Ecto neural progenitor cell (in vitro differentiated cells): ENCODE data around the gene DPM2.

Source experiments
- DNase-seq: peaks from one replicate; pipeline ENCODE4 v3.0.0-alpha.2; 2018; ENCODE audit warnings: low spot score

The DPM2 gene

DNA sequence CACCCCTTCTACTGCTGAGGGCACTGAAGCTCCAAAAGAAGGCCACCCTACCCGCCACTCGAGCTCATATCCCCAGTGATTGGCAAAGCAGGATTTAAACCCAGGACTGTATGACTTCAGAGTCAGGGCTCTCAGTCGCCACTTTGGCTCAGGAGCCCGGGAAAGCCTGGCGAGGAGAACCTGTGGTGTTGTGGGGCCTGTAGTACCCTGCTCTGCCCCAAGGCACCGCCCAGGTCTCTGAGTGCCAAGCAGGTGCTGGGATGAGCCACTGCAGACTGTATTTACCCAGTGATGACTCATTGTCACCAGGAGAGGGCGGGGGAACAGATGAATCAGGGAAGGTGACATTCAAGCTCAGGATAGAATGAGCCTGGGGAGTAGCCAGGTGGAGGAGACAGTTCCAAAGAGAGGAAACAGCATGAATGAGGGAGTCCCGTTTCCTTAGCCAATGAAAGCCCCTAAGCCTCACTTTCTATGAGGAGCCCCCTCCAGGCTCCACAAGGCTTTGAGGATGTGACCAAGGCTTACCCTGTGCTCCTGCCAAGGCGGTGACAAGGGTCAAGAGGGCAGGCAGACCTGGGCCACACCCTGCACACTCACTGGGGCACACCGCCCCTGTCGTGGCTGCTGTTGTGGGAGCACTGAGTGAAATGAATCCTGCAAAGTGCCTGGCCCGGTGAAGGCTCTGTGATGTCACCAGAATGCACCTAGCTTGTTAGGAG, 17.8 kb upstream of the DPM2 start:
- no peak for DNase-seq

DNA sequence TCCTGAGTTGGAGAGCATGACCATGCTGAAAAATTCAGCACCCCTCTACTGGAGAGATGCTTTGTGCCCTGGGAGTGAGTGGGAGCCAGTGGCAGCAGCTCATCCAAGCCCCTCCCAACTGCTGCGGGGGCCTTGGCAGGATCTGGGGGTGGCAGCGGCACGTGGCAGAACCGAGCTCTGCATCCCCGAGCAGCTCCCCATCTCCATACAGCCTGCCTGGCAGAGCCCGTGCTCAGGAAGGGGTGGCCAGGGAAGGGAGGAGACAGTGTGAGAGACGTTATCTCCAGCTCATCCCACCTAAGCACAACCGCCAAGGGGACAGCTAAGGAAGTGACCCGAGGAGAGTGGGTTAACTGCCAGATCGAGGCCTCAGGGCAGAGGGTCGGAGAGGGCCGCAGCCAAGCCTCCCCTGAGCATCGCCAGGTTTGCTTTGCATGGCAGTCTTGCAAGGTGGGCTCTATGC, 17.2 kb upstream of the DPM2 start:
- no peak for DNase-seq

DNA sequence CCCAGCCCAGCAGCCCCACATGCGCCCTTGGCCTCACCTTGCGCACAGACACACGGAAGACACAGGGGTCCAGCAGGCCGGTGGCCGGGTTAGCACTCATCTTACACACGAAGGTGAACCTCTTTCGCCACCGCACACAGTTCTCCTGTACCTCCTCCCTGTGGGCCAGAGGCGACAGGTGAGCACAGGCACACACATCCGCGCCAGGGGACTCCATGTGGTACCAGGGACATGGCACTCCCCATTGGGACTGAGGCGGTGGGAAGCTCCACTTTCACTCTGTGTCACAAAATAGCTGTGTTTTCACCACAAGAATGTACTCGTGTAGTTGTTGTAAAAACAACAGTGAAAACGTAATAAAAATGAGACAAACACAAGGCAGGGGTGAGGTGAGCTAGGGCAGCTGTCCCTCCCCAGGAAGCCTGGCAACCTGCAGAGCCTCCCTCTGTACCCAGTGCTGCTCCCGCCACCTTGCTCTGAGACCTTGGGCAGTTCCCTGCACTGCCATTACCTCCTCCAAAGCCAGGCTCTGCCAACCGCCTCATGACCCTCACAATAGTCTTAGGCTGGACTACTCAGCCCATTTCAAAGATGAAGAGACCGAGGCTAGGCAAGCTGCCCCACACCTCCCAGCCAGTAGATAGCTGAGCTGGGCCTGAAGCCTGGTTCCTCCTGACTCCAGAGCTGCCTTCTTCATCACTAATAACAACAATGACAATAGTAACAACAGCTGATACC, 16.3 kb upstream of the DPM2 start:
- DNase-seq: no peak

DNA sequence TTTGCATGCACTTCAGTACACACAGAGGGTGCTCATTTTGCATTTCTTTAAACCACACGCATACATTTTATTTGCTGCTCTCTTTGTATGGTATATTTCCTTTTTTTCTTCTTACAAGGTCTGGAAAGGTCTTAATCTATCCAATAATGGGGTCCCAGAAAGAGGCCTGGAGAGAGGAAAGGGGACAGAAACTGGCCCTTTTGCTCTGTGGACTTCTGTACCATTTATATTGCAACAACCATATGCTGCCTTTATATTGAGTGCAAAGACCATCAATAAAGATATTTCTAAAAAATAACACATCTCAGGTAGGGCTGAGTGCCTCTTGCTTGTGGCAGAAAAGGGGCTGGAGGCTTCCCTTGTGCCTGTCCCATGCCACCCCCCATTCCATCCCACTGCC, 15.5 kb upstream of the DPM2 start:
- no peak for DNase-seq

DNA sequence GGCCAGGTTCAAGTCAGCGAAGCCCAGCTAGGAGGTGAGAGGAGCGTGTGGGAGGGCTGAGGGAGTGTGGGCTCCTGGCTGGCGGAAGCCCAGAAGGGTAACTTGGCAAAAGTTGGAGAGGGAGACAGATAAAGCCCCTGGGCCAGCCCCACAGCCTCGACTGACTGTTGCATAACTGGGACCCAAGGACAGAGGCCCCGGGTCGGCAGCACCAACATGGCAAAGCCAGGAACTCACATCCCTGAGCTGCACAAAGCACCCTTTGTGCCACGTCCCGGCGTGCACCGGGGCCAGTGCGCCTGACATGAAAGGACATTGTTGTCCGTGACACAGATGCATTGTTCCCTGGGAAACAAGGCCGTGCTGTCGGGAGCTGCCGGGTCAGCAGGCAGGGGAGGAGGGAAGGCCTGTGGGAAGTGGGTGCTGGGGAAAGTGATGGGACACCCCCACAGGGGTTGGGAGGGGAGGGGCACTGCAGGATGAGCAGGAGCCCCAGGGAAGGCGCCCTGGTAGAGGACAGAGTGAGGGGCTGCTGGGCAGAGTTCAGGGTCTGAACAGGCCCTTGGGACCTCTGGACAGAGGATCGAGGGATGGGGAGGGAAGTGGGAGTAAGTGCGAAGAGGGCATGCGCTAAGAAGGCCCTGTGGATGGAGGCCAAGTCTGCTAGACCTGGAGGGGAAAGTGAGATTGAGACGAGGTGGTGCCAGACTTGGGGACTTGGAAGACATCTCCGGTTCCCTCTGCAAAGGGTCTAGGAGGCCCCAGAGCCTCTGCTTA, 13.0 kb upstream of the DPM2 start:
- no peak for DNase-seq

DNA sequence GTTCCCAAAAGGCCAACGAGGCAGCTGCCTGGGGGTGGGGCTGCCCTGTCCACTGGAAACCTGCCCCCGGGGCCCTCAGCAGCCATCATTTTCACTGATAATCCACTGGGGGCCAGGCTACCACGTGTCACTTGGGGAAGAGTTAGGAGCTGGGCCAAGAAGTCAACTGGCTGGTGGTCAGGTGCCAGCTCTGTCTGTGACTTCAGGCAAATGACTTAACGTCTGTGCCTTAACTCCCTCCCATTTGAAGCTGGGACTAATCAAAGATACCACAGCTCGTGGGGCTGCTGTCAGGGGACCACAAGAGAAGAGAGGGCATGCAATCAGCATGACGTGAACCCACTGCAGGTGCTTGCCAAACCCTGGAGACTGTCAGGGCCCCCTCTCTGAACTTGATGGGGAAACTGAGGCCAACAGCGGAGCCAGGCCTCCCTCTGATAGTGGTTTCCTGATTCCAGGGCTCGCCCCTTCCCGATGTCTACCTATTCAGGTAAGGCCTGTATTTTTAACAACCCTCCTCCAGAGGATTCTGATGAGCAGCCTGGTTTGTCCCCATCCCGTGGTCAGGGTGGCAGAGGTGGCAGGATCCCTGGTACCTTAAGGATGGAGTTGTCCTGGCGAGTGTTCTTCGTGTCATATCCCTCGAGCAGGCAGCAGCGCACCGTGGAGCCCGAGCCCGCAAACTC, 12.3 kb upstream of the DPM2 start:
- no peak for DNase-seq

DNA sequence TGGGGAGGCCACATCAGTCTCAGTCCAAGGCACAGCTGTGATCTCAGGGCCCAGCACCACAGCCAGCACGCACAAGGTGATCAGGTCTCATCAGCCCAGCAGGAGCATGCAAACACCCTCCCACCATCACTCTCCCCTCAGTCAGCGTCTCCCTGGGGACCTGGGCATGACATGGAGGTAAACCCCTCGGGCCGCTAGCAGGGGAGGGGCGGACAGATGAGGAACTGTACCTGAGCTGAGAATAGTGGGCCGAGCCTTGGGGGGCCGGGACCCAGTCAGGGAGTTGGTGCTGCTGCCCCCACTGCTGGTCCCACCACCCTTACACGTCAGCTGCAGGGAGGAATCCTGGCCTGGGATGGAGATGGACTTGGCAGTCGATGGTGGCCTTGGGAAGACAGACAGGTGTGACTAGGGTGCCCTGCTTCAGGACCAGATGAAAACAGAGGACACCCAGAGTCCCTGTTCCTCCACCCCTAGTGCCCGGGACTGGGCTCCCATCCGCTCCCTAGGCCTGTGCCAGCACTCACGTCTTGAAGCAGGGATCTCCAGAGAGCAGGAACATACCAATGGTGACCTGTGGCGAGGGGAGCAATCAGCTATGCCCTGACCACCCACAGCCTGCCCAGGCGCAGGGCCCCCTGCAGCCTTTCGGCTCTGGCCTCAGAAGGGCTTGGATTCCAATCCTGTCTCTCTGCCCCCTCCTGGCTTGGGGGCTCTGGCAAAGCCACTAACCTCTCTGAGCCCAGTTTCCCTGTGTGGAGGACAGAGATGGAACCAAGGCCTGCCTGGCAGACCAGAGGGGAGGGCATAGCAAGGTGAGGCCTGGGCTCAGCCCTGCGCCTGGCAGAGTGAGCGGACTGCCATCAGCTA, 10.4 kb upstream of the DPM2 start:
- DNase-seq: no peak

DNA sequence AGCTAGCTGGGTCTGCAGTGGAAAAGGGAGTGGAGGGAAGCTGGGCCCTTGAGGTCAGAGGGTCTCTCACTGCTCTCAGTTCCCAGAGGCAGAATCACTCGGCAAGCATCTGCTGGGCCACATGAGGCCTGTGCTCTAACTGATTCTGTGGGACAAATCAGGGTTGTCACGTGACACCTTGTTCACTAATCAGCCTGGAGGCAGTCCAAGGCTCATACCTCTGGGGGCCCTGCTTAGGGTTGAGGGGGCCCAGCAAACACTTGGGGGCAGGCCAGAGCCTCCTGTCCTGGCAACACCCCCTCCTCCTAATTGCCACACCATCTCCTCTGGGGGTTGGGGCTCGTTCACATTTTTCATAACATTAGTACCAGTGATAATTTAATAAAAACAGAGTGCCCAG, 9.1 kb upstream of the DPM2 start:
- DNase-seq: no peak

DNA sequence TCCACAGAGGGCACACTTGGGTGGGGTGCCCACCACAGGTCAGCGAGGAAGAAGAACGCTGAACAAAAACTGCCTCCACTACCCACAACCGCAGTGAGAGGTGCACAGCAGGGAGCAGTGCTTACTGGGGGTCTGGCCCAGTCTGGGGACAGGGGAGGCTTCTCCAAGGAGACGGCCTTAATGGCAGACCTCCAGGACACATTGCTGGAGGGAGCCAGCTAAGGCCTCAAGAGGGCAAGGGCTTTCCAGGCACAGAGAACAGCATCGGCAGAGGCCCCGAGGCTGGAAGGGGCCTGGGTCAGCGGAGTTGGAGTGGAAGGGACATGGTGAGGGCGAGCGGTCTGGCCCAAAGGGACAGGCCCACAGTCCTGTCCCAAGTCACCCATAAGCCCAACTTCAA, 8.3 kb upstream of the DPM2 start:
- no peak for DNase-seq

DNA sequence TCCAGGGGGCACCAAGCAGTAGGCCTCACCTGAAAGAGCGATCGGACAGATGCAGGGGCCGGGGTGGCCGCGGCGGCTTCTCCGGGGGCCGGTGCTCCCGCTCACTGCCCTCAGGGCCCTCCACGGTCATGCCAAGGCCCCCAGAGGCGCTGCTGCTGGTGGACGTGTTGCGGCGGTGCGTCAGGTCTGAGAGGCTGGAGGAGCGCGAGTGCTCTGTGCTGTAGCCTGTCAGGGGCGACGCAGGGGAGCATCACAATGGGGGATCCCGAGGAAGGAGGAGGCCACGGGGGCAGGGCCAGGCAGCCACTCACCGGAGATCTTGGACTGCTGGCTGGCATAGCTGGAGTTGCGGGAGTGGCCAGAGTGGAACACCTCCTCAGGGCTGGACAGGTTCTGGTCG, 7.7 kb upstream of the DPM2 start:
- no peak for DNase-seq

DNA sequence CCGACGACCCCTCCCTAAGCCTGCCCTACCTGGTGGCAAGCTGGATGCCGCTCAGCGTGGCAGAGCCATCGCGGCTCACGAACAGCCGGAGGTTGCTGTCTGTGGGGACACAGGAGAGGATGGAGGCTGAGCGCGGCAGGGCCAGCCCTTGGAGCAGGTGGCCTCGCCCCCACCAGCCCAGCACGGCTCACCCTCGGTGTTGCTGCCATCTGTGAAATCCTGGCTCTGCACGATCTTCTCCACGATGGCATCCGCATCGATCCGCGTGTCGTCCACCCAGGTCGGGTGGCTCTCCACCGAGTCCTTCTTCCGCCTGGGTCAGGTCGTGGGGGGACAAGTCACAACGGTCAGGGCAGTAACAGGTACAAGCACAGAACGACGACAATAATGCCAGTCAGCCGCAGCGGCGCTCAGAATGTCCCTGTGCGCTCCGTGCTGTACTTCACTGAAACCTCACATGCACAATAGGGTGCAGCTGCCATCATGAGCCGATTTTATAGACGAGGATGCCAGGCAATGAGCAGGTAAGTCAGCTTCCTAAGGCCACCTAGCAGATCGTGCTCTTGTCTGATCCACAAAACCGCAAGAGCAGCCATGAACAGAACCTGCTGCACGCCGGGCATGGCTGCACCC, 7.0 kb upstream of the DPM2 start:
- no peak for DNase-seq

DNA sequence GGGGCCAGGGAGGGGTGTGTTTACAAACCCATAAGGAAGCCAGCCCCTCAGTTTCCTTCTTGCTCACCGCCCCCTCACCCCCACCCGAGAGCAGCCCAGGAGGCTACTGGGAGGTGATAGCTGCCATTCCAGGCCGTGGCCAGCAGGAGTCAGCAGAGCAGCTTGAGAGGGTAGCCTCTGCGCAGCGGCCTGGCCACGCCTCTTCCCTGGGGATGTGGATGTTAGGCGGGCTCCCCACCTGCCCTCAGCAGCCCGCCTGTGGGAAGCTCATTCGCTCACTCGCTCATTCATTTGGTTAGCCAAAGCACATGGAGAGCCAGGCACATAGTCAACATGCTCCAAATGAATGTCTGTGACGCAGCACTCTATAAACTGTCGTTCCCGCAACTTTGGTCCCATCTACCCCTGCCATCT, 6.1 kb upstream of the DPM2 start:
- DNase-seq: peak; percentile 86

DNA sequence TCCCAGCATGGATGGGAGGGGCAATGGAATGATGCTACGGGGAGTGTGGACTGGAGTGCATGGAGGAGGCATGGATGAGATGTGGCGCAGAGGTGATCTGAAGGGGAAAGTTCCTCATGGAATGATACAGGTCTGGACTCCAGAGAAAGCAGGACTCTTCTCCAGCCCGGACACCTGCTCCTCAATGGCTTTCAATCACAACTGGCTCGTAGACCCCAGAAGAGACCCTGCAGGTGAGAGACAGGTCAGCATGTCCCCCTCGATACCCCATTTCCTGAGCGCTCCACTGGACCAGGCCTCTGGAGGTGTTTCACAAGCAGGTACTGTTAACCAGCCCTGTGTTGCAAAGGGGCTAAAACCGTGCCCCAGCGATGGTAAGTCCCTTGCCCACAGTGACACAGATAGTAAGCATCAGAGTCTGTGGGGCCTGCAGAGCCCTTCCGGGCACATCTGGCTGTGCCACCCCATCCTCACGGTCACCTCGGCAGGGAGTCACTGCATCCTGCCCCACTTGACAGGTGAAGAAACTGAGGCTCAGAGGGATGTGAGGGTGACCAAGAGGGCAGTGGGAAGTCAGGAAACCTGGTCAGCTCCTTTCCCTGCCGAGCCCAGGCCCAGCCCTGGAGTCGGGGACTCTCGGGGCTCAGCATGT, 5.5 kb upstream of the DPM2 start:
- no peak for DNase-seq

DNA sequence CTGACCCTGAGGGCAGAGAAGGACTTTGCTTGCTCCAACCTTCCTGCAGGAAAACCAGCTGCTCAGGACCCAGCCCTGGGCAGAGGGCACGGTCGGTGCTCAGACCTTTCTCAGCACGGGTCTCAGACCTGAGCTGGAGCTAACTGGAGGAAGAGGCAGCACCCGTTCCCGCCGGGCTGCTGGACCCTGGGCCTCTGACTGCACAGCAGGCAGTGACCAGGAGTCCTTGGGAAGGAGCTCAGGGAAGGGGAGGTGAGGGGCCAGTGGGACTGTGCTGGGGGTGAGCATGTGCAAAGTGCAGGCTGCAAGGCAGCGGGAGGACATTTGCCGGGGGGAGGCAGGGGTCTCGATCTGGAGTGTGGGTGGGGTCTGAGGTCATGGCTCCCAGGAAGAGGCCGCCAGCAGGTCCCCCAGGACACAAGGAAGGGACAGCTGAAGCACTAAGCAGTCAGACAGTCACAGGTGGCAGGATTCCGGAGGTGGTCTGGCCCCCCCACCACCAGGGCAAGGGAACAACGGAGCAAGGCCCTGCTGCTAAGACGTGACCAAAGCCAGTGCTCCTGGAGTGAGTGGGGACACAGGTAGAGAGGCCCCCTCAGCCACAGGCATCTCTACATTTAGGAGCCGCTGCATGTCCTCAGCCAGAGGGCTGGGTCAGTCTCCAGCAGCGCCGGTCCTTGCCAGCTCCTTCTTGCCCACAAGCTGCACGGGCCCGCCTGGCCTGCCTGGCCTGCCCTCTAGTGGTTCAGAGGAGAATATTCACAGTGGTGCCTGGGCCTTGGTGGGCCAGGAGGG, 4.8 kb upstream of the DPM2 start:
- DNase-seq: peak; percentile 87

DNA sequence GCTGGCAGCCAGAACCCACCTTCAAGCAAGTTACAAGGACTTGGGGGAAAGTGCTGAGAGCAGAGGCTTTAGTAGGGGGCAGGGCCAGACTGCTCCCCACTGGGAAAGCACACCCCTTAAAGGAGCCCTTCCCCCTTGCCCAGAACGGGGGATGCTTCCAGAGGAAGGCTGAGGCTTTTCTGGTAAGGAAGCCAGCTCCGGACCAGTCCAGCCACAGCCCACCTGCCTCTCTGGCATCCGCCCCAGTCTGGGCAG, 4.2 kb upstream of the DPM2 start:
- no peak for DNase-seq

DNA sequence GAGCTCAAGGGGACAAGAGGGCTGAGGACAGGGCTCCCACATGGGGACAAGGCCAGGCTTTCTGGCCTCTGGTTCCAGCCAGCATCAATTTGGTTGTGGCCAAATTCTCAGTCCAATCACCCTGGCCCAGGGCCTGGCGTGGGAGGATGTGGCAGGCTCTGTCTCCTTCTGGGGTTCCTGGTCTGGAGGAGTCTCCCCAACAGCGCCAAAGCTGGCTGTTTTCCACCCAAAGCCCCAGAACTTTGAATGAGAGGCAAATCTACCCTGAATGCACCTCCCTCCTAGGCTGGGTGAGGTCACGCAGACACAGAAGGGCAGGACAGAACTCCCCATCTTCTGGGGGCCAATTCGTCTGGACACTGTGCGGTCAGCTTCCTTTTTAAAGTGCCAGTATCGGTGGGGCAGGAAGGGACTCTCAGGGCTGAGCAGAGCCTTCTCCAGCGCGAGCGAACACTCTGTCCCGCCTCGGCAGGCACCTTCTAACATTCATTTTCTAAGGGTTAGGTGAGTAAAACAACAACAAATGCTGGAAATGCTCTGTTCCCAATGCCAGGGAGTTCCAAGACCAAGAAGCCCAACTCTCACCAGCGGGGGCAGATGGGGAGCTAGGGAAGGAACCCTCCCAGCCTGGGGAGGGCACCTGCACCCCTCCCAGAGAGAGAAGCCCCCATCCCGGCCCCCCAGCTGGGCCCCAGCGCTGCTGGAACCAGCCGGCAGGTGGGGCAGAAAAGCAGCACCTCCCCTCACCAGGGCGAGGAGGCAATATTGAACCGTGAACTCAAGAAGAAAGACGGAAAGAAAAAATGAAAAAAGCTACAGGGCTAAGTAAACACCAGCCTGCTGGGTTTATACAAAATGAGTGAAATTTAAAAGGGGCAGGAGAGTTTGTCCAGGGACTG, 3.7 kb upstream of the DPM2 start:
- no peak for DNase-seq

DNA sequence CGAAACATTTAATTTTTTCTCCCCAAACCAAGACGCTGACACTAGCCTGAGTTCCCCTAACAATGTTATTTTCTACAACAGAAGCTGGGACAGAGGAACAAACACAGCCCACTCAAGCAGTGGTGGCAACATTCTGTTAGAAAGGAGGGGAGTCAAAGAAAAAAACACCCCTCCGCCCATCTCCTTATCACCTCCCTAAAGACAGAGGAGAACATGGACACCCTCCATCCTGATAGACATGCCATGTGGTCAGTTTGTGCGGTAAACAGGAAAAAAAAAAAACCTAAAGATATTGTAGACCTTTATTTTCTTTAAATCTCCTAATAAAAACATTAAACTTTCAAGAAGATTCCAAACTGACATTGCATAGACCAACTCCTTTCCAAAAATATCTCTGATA, 2.9 kb upstream of the DPM2 start:
- DNase-seq: no peak

DNA sequence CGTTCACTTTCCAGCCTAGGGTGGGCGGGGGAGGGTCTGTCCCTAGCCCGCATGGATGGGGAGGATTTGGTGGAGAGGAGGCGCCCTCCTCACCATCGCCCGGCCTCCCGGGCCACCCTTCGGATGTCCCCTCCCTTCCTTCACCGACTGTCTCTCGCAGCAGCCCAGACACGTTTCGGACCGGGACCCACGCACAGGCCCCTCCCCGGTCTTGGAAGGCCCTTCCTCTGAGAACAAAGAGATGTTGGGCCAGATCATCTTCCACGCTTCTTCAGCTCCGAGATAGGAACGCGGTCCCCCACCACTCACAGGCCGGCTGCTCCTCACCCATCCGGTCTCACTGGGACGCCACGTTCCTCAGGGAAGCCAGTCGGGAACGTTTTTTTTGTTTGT, 640 bp upstream of the DPM2 start:
- no peak for DNase-seq

DNA sequence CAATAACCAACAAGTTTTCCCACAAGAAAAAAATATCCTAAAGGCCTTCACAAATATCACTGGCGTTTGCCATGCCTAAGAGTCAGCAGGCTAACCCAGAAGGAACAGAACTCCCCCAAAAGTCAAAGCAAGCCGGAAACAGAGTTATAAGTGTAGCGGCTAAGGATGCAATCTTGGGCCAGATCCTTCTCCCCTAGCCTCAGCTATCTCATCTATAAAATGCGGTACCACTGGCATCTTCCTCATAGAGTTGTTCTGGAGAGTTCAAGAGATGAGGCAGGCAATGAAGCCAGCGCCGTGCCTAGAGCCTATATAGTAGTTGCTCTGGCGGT, 632 bp downstream of the DPM2 start:
- no peak for DNase-seq
